Embryonic facial prominence (tissue), 1 donor: ENCODE data around the gene YIPF5.

Experiments used
- DNase-seq: peaks from one replicate; pipeline ENCODE4 v3.0.0-alpha.2; 2016; ENCODE audit errors: extremely low spot score

The YIPF5 gene

GRCh38 chr5:144125163-144125726, 45.2 kb downstream of the YIPF5 start:
- no peak for DNase-seq

GRCh38 chr5:144122641-144123040, 47.8 kb downstream of the YIPF5 start:
- no peak for DNase-seq

- no peak for DNase-seq
These were observed 48.4 kb downstream of the YIPF5 start for GRCh38 chr5:144122081-144122480.

GRCh38 chr5:144121577-144121976, 48.9 kb downstream of the YIPF5 start:
- no peak for DNase-seq

- no peak for DNase-seq
These were observed 49.7 kb downstream of the YIPF5 start for GRCh38 chr5:144120661-144121180.

- no peak for DNase-seq
These were observed 53.0 kb downstream of the YIPF5 start for GRCh38 chr5:144117412-144117811.

- no peak for DNase-seq
These were observed 55.9 kb downstream of the YIPF5 start for GRCh38 chr5:144114571-144114970.
